Brain microvascular endothelial cell (primary cell): ENCODE data around the gene CDC42BPA.

ENCODE experiments used
- DNase-seq: peaks from one replicate; pipeline ENCODE4 v3.0.0-alpha.2; 2020
- H3K27ac ChIP-seq: fragments of 250-450 bp; sonication (Bioruptor Pico); 2 replicates; pipeline ENCODE4 v1.5.1; 2020; ENCODE audit warnings: mild to moderate bottlenecking, moderate library complexity
- H3K27me3 ChIP-seq: fragments of 250-450 bp; sonication (Bioruptor Pico); replicated peaks from 2 replicates; pipeline ENCODE4 v1.5.1; 2020; ENCODE audit warnings: mild to moderate bottlenecking
- H3K36me3 ChIP-seq: fragments of 250-450 bp; sonication (Bioruptor Pico); replicated peaks from 2 replicates; pipeline ENCODE4 v1.5.1; 2020; ENCODE audit warnings: mild to moderate bottlenecking
- H3K4me3 ChIP-seq: 2 replicates; pipeline ENCODE4 v1.5.1; 2011; ENCODE audit warnings: low read depth, mild to moderate bottlenecking, control low read depth, low read length, moderate library complexity
- in situ Hi-C: cut with HindIII; loops from 2 replicates; pipeline ENCODE4 v1.10.0; 2017; ENCODE audit warnings: low sequenced_read_pairs, low pct_ligation_motif_present
- TF ChIP-seq, protein P1 (sequence below): IDR thresholded peaks from 2 replicates; pipeline ENCODE4 v1.5.1; 2011; ENCODE audit warnings: low read depth, mild to moderate bottlenecking, moderate library complexity, low read length, control low read depth, inconsistent platforms; ENCODE audit errors: missing control alignments

CDC42BPA gene

DNA sequence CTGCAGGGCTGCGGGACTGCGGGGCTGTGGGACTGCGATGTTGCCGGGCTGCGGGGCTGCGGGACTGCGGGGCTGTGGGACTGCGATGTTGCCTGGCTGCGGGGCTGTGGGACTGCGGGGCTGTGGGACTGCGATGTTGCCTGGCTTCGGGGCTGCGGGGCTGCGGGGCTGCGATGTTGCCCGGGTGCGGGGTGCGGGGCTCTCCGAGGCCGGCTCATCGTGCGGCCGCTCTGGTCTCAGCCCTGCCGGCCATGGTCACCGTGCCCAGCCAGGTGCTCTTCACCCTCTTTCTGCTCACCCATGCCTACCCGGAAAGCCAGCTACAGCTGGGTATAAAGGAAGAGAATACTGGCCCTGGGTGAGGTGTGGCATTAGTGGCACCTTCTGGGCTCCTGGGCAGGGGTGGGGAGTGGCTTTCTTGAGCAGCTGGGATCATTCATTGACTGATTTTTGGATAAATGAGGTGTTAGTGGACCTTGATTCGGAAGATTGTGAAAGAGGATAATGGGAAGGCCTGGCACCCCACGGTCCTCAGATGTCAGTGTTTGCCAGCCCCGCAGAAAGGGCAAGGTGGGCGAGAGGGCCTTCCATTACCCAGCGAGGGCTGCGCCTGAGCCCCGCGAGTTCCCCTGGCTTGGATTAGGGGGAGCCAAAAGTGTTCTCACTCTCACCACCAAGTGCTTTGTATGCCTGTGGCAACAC is 341.9 kb downstream of the CDC42BPA start:
- TF ChIP-seq, protein P1, sequence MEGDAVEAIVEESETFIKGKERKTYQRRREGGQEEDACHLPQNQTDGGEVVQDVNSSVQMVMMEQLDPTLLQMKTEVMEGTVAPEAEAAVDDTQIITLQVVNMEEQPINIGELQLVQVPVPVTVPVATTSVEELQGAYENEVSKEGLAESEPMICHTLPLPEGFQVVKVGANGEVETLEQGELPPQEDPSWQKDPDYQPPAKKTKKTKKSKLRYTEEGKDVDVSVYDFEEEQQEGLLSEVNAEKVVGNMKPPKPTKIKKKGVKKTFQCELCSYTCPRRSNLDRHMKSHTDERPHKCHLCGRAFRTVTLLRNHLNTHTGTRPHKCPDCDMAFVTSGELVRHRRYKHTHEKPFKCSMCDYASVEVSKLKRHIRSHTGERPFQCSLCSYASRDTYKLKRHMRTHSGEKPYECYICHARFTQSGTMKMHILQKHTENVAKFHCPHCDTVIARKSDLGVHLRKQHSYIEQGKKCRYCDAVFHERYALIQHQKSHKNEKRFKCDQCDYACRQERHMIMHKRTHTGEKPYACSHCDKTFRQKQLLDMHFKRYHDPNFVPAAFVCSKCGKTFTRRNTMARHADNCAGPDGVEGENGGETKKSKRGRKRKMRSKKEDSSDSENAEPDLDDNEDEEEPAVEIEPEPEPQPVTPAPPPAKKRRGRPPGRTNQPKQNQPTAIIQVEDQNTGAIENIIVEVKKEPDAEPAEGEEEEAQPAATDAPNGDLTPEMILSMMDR, result no peak
- no peak overlapping the region for H3K4me3 ChIP-seq
- in situ Hi-C loops, result no loop called here
- DNase-seq, result no peak
- H3K27ac ChIP-seq, result no peak overlapping the region
- no peaks in the 10 kb centered on the region for H3K27me3 ChIP-seq
- no peaks in the 10 kb centered on the region for H3K36me3 ChIP-seq

DNA sequence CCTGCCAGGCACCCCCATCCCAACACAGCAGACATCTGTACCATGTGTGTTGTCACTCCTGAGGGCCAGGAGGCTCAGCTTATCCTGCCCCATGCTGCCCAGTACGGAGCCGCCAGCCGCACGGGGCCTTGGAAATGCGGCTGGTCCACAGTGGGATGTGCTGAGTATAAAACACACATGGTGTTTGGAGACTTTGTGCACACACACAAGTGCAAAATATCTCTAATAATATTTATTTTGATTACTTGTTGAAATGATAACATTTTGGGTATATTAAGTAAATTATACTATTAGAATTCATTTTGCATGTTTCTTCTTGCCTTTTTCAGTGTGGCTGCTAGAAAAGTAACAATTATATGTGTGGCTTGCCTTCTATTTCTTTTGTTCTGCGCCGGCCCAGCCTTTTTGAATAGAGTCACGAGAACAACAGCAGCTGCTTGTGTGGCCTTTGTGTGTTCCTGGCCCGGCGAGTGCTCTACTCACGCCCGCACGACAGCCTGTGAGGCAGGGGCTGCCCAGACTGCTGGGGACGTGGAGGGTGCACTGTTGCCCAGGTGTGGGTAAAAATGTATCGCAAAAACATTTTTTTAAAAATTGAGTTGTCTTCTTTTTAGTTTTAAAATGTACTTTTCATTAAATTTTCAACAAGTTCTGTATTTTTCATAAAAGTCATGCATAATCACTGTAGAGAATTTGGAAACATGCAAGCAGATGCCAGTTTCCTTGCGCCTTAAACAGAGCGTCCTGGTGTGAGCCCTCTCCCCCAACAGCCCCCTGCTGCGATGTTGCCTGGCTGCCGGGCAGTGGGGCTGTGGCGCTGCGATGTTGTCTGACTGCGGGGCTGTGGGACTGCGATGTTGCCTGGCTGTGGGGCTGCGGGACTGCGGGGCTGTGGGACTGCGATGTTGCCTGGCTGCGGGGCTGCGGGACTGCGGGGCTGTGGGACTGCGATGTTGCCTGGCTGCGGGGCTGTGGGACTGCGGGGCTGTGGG is 342.7 kb downstream of the CDC42BPA start:
- no peak overlapping the region for H3K27ac ChIP-seq
- TF ChIP-seq, protein P1, result no peak
- no peak for DNase-seq
- in situ Hi-C loops, result no loop called here
- no peaks in the 10 kb centered on the region for H3K27me3 ChIP-seq
- no peak overlapping the region for H3K4me3 ChIP-seq
- no peaks in the 10 kb centered on the region for H3K36me3 ChIP-seq

DNA sequence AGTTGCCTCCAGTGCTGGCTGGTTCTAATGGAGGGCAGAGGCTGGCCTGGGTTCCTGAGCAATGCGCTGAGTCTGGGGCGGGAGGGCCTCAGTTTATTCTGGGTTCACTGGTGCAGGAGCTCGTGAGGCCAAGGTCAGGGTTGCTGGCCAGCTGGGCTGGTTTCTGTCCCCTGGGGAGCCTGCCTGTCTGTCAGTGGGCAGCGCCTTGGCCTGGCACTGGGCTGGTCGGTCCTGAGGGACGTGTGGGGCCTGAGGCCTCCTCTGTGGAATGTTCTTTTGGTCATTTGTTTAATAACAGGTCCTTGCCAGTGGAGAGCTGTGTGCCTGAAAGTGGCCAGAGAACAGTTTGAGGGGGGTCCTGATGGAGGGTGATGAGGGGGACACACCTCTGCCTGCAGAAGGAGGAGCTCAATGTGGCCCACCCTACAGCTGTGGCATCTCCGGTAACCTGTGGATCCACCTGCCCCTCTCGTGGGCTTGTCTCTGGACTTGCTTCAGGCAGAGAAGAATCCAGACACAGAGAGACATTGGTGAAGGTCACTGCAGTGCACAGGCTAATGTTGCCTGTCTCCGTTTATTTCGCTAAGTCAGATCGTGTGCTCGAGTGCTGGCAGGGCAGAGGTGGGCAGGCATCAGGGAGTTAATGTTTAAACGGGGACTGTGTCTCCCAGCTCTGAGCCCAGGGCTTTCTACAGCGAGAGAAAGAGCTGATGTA is 343.6 kb downstream of the CDC42BPA start:
- no peak overlapping the region for H3K4me3 ChIP-seq
- H3K36me3 ChIP-seq, result no peaks in the 10 kb centered on the region
- no peaks in the 10 kb centered on the region for H3K27me3 ChIP-seq
- TF ChIP-seq, protein P1, result no peak
- no peak for DNase-seq
- in situ Hi-C loops, result no loop called here
- H3K27ac ChIP-seq, result no peak overlapping the region

DNA sequence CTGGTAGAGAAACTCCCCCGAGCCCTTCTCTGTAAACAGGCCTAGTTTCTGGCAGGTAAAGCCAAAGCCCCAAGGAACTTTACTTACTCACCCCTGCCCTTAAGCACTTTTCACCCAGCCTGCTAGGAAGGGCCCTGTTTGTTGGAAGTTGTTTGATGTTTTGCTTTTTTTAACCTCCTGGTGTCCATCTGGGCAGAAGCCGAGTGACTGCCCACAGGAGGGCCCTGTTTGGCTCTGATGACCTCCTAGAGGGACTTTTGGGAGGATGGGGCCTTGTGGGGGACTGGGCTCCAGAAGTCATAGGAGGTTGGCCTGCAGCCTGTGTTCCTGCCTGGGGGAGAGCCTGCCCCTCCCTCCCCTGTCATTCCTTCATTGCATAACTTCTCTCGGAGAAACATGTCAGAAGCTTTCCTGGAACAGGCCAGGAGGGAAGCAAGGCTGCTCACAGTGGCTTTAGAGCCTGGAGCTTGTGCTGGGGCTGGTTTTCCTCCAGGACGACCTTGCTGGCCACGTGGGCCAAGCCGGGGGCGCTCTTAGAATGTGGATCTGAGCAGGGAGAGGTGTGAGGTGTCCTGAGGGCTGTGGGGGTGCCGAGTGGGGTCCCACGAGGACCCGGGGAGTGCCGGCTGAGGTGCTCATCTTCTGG is 344.3 kb downstream of the CDC42BPA start:
- DNase-seq, result no peak
- no peaks in the 10 kb centered on the region for H3K36me3 ChIP-seq
- H3K27me3 ChIP-seq, result no peaks in the 10 kb centered on the region
- H3K4me3 ChIP-seq, result no peak overlapping the region
- in situ Hi-C loops, result no loop called here
- H3K27ac ChIP-seq, result no peak overlapping the region
- TF ChIP-seq, protein P1, result no peak

DNA sequence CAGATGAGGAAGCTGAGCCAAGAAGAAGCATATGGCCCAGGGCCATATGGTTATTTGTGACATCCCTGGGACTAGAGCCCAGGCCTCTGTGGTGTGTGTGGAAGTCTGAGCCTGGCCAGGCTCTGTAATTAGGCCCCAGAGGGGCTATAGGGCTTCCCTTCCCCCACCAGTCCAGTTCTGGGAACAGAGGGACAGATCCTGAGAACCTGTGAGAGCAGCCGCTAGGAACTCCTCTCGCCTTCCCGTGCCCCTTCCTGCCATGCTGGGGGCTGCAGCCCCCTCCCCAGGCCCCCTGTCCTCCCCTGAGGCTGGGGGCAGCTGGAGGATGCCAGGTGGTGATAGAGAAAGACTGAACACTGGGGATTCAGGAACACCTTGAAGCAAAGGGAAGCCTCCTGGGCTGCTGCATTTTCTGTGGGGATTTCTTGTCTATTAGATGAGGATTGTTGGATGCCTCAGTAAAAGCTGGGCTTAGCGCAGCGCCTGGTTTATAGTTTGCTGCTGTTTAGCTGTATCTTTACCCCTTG is 344.9 kb downstream of the CDC42BPA start:
- no peak overlapping the region for H3K27ac ChIP-seq
- no peak for DNase-seq
- H3K36me3 ChIP-seq, result no peaks in the 10 kb centered on the region
- H3K4me3 ChIP-seq, result no peak overlapping the region
- TF ChIP-seq, protein P1, result no peak
- in situ Hi-C loops, result no loop called here
- no peaks in the 10 kb centered on the region for H3K27me3 ChIP-seq
